SK-N-SH (cell line): ENCODE results near the gene COPE. TPM values are rescaled to one million over a fixed set of nuclear protein-coding genes. Genes with fewer than 3 reads are reported as not detected.
"Not testable (repeated sequence)": the region's sequence is repeated elsewhere in the genome, so short reads cannot be mapped to it uniquely, and the experiment has no call there.

ENCODE experiments used
- CTCF ChIA-PET: fragments of 300-600, 350-600 bp; formaldehyde crosslinking; extraction: SDS; loops from one replicate; lab custom pipeline; 2021; lab: Yijun Ruan, JAX
- POLR2A ChIA-PET: fragments of 350-600 bp; sonication (Branson Sonifier 250); formaldehyde crosslinking; extraction: SDS; loops from one replicate; lab custom pipeline; 2020; ENCODE audit warnings: antibody characterized with exemption, inconsistent platforms; lab: Yijun Ruan, JAX
- DNase-seq: peaks from one replicate; pipeline ENCODE4 v3.0.0; 2012
- H2AFZ ChIP-seq: fragments of 200-600 bp; sonication (generic); 2 replicates; pipeline ENCODE4 v1.8.1; 2016; ENCODE audit warnings: antibody characterized with exemption, mild to moderate bottlenecking, low read depth
- H3F3A ChIP-seq: fragments of 200-600 bp; sonication (generic); replicated peaks from 2 replicates; pipeline ENCODE3; 2016; ENCODE audit warnings: antibody characterized with exemption, mild to moderate bottlenecking; ENCODE audit not compliant: insufficient read depth
- H3K27ac ChIP-seq, 2 experiments: fragments of 200-500 bp in 1 of 2; fragments of 200-600 bp in 1 of 2; sonication (Bioruptor generic) in 1 of 2; sonication (generic), shearing (Covaris generic) in 1 of 2; 2 replicates each; pipeline versions ENCODE4 v1.5.1 to v1.6.1; 2014 to 2016; ENCODE audit warnings: low read depth in 2 of 2, inconsistent platforms in 1 of 2, low read length in 1 of 2, mild to moderate bottlenecking in 1 of 2, mixed read lengths in 1 of 2
- H3K27me3 ChIP-seq: fragments of 200-600 bp; sonication (generic), shearing (Covaris generic); 2 replicates; pipeline ENCODE4 v1.6.1; 2016; ENCODE audit warnings: mixed run types; ENCODE audit not compliant: insufficient read depth
- H3K36me3 ChIP-seq, 2 experiments: fragments of 200-500 bp in 1 of 2; fragments of 200-600 bp in 1 of 2; sonication (Bioruptor generic) in 1 of 2; sonication (generic) in 1 of 2; replicated peaks in 1 of 2; 2 replicates each; pipeline versions ENCODE3 to v1.5.1; 2014 to 2016; ENCODE audit warnings: low read length in 1 of 2, mild to moderate bottlenecking in 1 of 2; ENCODE audit not compliant: insufficient read depth in 2 of 2, control insufficient read depth in 1 of 2
- H3K4me1 ChIP-seq, 2 experiments: fragments of 200-500 bp in 1 of 2; fragments of 200-600 bp in 1 of 2; sonication (Bioruptor generic) in 1 of 2; sonication (generic), shearing (Covaris generic) in 1 of 2; 2 replicates each; pipeline versions ENCODE4 v1.5.1 to v1.6.1; 2014 to 2016; ENCODE audit warnings: low read depth in 1 of 2, low read length in 1 of 2, mixed run types in 1 of 2; ENCODE audit not compliant: insufficient read depth in 2 of 2, control insufficient read depth in 1 of 2
- H3K4me2 ChIP-seq: fragments of 200-600 bp; sonication (generic), shearing (Covaris generic); 2 replicates; pipeline ENCODE4 v1.6.1; 2017; ENCODE audit warnings: mixed run types
- H3K4me3 ChIP-seq, 2 experiments: fragments of 200-500 bp in 1 of 2; fragments of 200-600 bp in 1 of 2; sonication (Bioruptor generic) in 1 of 2; sonication (generic), shearing (Covaris generic) in 1 of 2; 2 replicates each; pipeline versions ENCODE4 v1.5.1 to v1.8.1; 2014 to 2016; ENCODE audit warnings: low read depth in 2 of 2, inconsistent platforms in 1 of 2, low read length in 1 of 2, mild to moderate bottlenecking in 1 of 2, mixed read lengths in 1 of 2, moderate library complexity in 1 of 2
- H3K79me2 ChIP-seq: fragments of 200-600 bp; sonication (generic); 2 replicates; pipeline ENCODE4 v1.8.1; 2017; ENCODE audit warnings: mild to moderate bottlenecking; ENCODE audit not compliant: insufficient read depth
- H3K9ac ChIP-seq: fragments of 200-600 bp; sonication (generic); 2 replicates; pipeline ENCODE4 v1.6.1; 2017; ENCODE audit warnings: mixed run types
- H3K9me2 ChIP-seq: fragments of 200-600 bp; sonication (generic); 2 replicates; pipeline ENCODE4 v1.6.1; 2017; ENCODE audit warnings: mixed run types
- H3K9me3 ChIP-seq: fragments of 200-600 bp; sonication (generic); 2 replicates; pipeline ENCODE4 v1.6.1; 2017; ENCODE audit warnings: mixed run types, mild to moderate bottlenecking, moderate library complexity
- H4K20me1 ChIP-seq: fragments of 200-600 bp; sonication (generic); 2 replicates; pipeline ENCODE4 v1.6.1; 2017; ENCODE audit warnings: mild to moderate bottlenecking, mixed run types; ENCODE audit not compliant: insufficient read depth
- CTCF ChIP-seq: fragments of 200-600 bp; sonication (generic); IDR thresholded peaks from 2 replicates; pipeline ENCODE4 v1.6.1; 2017; ENCODE audit warnings: antibody characterized with exemption, mild to moderate bottlenecking, moderate library complexity
- MAX ChIP-seq: IDR thresholded peaks from 2 replicates; pipeline ENCODE4 v1.4.0; 2012; ENCODE audit warnings: low read depth
- RAD21 ChIP-seq: IDR thresholded peaks from 2 replicates; pipeline ENCODE4 v1.6.1; 2012; ENCODE audit warnings: mild to moderate bottlenecking, low read length
- SMC3 ChIP-seq: IDR thresholded peaks from 2 replicates; pipeline ENCODE4 v1.6.1; 2012; ENCODE audit warnings: low read depth, low read length, improper control_type of control experiment
- USF2 ChIP-seq: fragments of 150-350 bp; IDR thresholded peaks from 2 replicates; pipeline ENCODE4 v1.6.1; 2017; ENCODE audit warnings: antibody characterized with exemption, low read length, low read depth, borderline replicate concordance
- WGBS: methylation state at CpG from one replicate; pipeline ENCODE4 v1.1.6; 2017; ENCODE audit warnings: low lambda C conversion rate; 5-methylcytosine and 5-hydroxymethylcytosine counted together
- polyA plus RNA-seq, 3 experiments: library from polyadenylated mRNA; depleted of rRNA; stranded (reverse); fragments of >200 nt; gene quantifications; 2 replicates each; pipeline ENCODE4 v1.2.3, GENCODE V29; 2012

COPE gene
- polyA plus RNA-seq, 1 of the 3 experiments (the other 2 are of a cell fraction) = 450 TPM

GRCh38 chr19:18919900-18920214, 670 bp upstream of the COPE start:
- TF ChIP-seq MAX = no peak
- TF ChIP-seq, all 33 proteins: peak for 0

GRCh38 chr19:18917593-18917992, 1.6 kb downstream of the COPE start:
- Histone ChIP-seq H3K27ac (peak overlapping the region in 1 of 2 experiments; percentile 92; a peak in 1 of 4 replicates), H3K4me1 (peaks cover 5 to 12% of the 10 kb centered on the region in 2 experiments; a peak in 2 of 4 replicates), H3K36me3 (peaks cover 28% of the 10 kb centered on the region in 2 experiments), H4K20me1 (peaks cover 54% of the 10 kb centered on the region), H3K79me2 (peaks cover 88% of the 10 kb centered on the region), H3K4me3 (peak overlapping the region in 1 of 2 experiments; percentile 79; a peak in 1 of 4 replicates), H3K4me2 (peak overlapping the region; percentile 89), H3K9ac (peak overlapping the region; percentile 97; the same call in 1 of the 2 replicates)
- H3K9me3 ChIP-seq, H3K9me2 ChIP-seq, H3F3A ChIP-seq, DNase-seq, H3K27me3 ChIP-seq, H2AFZ ChIP-seq: not testable (repeated sequence)
- whole genome bisulfite sequencing = 91% methylated on average over 9 of the region's 9 CpGs
- ChIA-PET POLR2A (interaction anchor here (2.7 kb wide), 1 partner anchor 328 kb away, joined by 9 read pairs; the partner anchor contains the start of gene REX1BD), CTCF (interaction anchor here (1.3 to 7.2 kb wide), 4 partner anchors 10 to 467 kb away, joined by 4 to 76 read pairs (median 6); partner anchors contain the start of gene CERS1)

More at GRCh38 chr19:18919900-18920214, 670 bp upstream of the COPE start:
- H3K9me3 ChIP-seq = no peaks in the 10 kb centered on the region
- peak overlapping the region; percentile 86 for H3K4me2 ChIP-seq
- peaks cover 5 to 12% of the 10 kb centered on the region in 2 experiments; a peak in 2 of 4 replicates for H3K4me1 ChIP-seq
- no peaks in the 10 kb centered on the region for H3K9me2 ChIP-seq
- H3K9ac ChIP-seq = peak overlapping the region; percentile 79
- H3K27ac ChIP-seq = peak overlapping the region; percentile 35 to 54; a peak in 3 of 4 replicates
- POLR2A ChIA-PET = interaction anchor here (0.7 to 2.7 kb wide), 13 partner anchors 9 to 349 kb away, joined by 3 to 16 read pairs (median 4); partner anchors contain the start of genes CERS1, REX1BD and UBA52
- H3K4me3 ChIP-seq = peak overlapping the region; percentile 89 to 92
- no peak overlapping the region for H2AFZ ChIP-seq
- peaks cover 28% of the 10 kb centered on the region in 2 experiments for H3K36me3 ChIP-seq
- peaks cover 15% of the 10 kb centered on the region for H3F3A ChIP-seq
- no peak for DNase-seq
- 0% methylated on average over 7 of the region's 15 CpGs for WGBS
- H4K20me1 ChIP-seq = peaks cover 32% of the 10 kb centered on the region
- CTCF ChIA-PET = interaction anchor here (1.1 to 7.2 kb wide), 8 partner anchors 8 to 326 kb away, joined by 3 to 76 read pairs (median 4); partner anchors contain the start of gene CERS1
- peaks cover 71% of the 10 kb centered on the region for H3K79me2 ChIP-seq
- H3K27me3 ChIP-seq = no peaks in the 10 kb centered on the region

GRCh38 chr19:18915639-18916038, 3.5 kb downstream of the COPE start:
- Histone ChIP-seq H3K36me3 (peaks cover 27 to 32% of the 10 kb centered on the region in 2 experiments), H3K79me2 (peaks cover 89% of the 10 kb centered on the region), H3K27me3 (no peaks in the 10 kb centered on the region), H4K20me1 (peaks cover 65% of the 10 kb centered on the region), H3F3A (peaks cover 9% of the 10 kb centered on the region), H3K27ac (no peak overlapping the region), H3K9ac (no peak overlapping the region), H3K9me3 (no peaks in the 10 kb centered on the region), H3K4me3 (no peak overlapping the region), H2AFZ (no peak overlapping the region), H3K4me1 (peaks cover 5 to 8% of the 10 kb centered on the region in 2 experiments; a peak in 2 of 4 replicates), H3K9me2 (no peaks in the 10 kb centered on the region), H3K4me2 (no peak overlapping the region)
- CTCF ChIA-PET = interaction anchor here (0.6 to 7.2 kb wide), 7 partner anchors 12 to 465 kb away, joined by 3 to 76 read pairs (median 4); partner anchors contain the start of gene CERS1
- DNase-seq = peak; percentile 80
- TF ChIP-seq USF2 = no peak
- peak; percentile 39; the same call in 1 of the 2 replicates for TF ChIP-seq SMC3
- peak; percentile 49 for TF ChIP-seq CTCF
- TF ChIP-seq RAD21 = peak; percentile 76
- no CpG with 5 or more reads among the region's 5 CpGs for WGBS
- POLR2A ChIA-PET = interaction anchor here (1.5 kb wide), 1 partner anchor 21 kb away, joined by 4 read pairs; no protein-coding TSS in a partner anchor
